ENCODE data around the gene CCT6B. TPM values are rescaled to one million over a fixed set of nuclear protein-coding genes. Genes with fewer than 3 reads are reported as not detected.
"Not testable (repeated sequence)": the region's sequence is repeated elsewhere in the genome, so short reads cannot be mapped to it uniquely, and the experiment has no call there.

The CCT6B gene
- polyA plus RNA-seq, 2 of the 4 experiments (the other 2 are of a cell fraction): 0.77 to 3.1 TPM

DNA sequence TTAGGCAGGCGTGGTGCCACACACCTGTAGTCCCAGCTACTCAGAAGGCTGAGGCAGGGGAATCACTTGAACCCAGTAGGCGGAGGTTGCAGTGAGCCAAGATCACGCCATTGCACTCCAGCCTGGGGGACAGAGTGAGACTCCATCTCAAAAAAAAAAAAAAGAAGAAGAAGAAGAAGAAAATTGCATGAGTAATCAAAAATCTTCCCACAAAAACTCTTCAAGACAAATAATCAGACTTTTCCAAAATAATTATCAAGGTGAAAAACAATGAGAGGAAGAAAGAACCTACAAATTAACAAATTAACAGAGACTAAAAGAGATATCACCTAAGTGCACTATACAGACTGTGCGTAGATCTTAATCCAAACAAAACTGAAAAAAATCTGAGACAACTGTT, 10.5 kb downstream of the CCT6B start:
- POLR2A ChIA-PET; H3K27ac ChIP-seq; H3K9me3 ChIP-seq; ATAC-seq; H3K4me1 ChIP-seq; H3K4me2 ChIP-seq; DNase-seq (ENCODE audit: low read depth in 1 of 2, low spot score in 1 of 2); H3K4me3 ChIP-seq; CTCF ChIA-PET: not testable (repeated sequence)
- TF ChIP-seq MAFK (IDR thresholded peaks at IDR 0.05; ENCODE audit: partially characterized antibody): peak; percentile 52
- 69% methylated on average over 4 of the region's 4 CpGs for WGBS (ENCODE audit: missing lambda C conversion rate)
- FAIRE-seq: peak; percentile 46

DNA sequence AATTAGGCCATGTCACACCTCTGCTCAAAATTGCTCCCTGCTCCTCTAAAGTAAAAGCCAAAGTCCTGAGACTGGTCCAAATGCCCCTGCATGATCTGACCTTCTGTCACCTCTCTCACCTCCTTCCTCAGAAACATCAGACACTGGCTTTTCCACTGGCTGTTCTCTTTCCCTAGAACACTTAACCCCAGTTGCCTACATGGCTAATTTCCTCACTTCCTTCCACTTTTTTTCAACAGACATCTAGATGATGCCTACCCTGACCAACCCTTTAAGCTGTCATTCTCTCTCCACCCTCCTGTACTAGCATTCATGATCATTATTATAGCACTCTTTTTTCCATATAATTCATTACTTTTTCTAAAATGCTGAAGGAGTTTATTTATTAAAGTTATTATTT, 31.0 kb downstream of the CCT6B start:
- ChIA-PET POLR2A (no interaction called here), CTCF (no interaction called here)
- H3K4me2 ChIP-seq: no peak overlapping the region
- no peak for ATAC-seq
- H3K9me3 ChIP-seq: no peaks in the 10 kb centered on the region
- TF ChIP-seq, protein P1, sequence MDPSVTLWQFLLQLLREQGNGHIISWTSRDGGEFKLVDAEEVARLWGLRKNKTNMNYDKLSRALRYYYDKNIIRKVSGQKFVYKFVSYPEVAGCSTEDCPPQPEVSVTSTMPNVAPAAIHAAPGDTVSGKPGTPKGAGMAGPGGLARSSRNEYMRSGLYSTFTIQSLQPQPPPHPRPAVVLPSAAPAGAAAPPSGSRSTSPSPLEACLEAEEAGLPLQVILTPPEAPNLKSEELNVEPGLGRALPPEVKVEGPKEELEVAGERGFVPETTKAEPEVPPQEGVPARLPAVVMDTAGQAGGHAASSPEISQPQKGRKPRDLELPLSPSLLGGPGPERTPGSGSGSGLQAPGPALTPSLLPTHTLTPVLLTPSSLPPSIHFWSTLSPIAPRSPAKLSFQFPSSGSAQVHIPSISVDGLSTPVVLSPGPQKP (IDR thresholded peaks at IDR 0.05; ENCODE audit: low read depth, low read length): no peak
- TF ChIP-seq MAZ (IDR thresholded peaks at IDR 0.05; ENCODE audit: borderline replicate concordance, low read depth, low read length) (no peak), HDAC2 (IDR thresholded peaks at IDR 0.05) (no peak)
- no peak for DNase-seq (ENCODE audit: low read depth in 1 of 2, low spot score in 1 of 2)
- no peak overlapping the region for H3K27ac ChIP-seq
- no peaks in the 10 kb centered on the region for H3K4me1 ChIP-seq
- no peak for FAIRE-seq
- no peak overlapping the region for H3K4me3 ChIP-seq

DNA sequence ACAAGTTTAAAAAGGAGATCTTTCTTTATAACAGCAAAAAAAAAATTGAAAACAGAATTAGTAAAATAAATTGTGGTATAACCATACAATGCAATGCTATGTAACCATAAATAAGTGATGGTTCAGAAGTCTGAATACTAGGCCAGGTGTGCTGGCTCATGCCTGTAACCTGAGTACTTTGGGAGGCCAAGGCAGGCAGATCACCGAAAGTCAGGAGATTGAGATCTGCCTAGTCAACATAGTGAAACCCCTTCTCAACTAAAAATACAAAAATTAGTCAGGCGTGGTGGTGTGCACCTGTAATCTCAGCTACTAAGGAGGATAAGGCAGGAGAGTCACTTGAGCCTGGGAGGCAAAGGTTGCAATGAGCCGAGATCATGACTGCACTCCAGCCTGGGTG, 34.6 kb downstream of the CCT6B start:
- H3K27ac ChIP-seq: no peak overlapping the region
- FAIRE-seq: no peak
- no peaks in the 10 kb centered on the region for H3K4me1 ChIP-seq
- WGBS (ENCODE audit: missing lambda C conversion rate): 54% methylated on average over 3 of the region's 3 CpGs
- DNase-seq (ENCODE audit: low read depth in 1 of 2, low spot score in 1 of 2): no peak
- H3K4me2 ChIP-seq: no peak overlapping the region
- TF ChIP-seq NR3C1 (IDR thresholded peaks at IDR 0.05): no peak
- no peak for TF ChIP-seq ZSCAN20 (CRISPR knock-in tag; IDR thresholded peaks at IDR 0.05)
- TF ChIP-seq CBX2 (IDR thresholded peaks at IDR 0.05; ENCODE audit: borderline replicate concordance, low read depth): no peak
- no peak for TF ChIP-seq RNF2 (IDR thresholded peaks at IDR 0.05; ENCODE audit: borderline replicate concordance, low read depth)
- no peak for TF ChIP-seq HEYL (CRISPR knock-in tag; IDR thresholded peaks at IDR 0.05)
- no peak for TF ChIP-seq SMC3 (IDR thresholded peaks at IDR 0.05)
- TF ChIP-seq, protein P2, sequence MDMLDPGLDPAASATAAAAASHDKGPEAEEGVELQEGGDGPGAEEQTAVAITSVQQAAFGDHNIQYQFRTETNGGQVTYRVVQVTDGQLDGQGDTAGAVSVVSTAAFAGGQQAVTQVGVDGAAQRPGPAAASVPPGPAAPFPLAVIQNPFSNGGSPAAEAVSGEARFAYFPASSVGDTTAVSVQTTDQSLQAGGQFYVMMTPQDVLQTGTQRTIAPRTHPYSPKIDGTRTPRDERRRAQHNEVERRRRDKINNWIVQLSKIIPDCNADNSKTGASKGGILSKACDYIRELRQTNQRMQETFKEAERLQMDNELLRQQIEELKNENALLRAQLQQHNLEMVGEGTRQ (IDR thresholded peaks at IDR 0.05): no peak
- no peak for TF ChIP-seq NFE2L2 (conservative IDR thresholded peaks at IDR 0.05; ENCODE audit: low read length)
- TF ChIP-seq MAZ (IDR thresholded peaks at IDR 0.05; ENCODE audit: borderline replicate concordance, low read depth, low read length): no peak
- no peak for TF ChIP-seq GATA3 (IDR thresholded peaks at IDR 0.05; ENCODE audit: borderline replicate concordance)
- no peak for TF ChIP-seq CHD4 (IDR thresholded peaks at IDR 0.05; ENCODE audit: borderline replicate concordance)
- TF ChIP-seq HOXA7 (CRISPR knock-in tag; IDR thresholded peaks at IDR 0.05): no peak
- TF ChIP-seq FOSL2 (IDR thresholded peaks at IDR 0.05): no peak
- no peak for TF ChIP-seq FOSL2 (CRISPR knock-in tag; IDR thresholded peaks at IDR 0.05)
- no peak for TF ChIP-seq TFCP2L1 (CRISPR knock-in tag; IDR thresholded peaks at IDR 0.05)
- POLR2A ChIA-PET: no interaction called here
- CTCF ChIA-PET: no interaction called here
- H3K4me3 ChIP-seq: no peak overlapping the region
- H3K9me3 ChIP-seq: no peaks in the 10 kb centered on the region
- no peak for ATAC-seq

DNA sequence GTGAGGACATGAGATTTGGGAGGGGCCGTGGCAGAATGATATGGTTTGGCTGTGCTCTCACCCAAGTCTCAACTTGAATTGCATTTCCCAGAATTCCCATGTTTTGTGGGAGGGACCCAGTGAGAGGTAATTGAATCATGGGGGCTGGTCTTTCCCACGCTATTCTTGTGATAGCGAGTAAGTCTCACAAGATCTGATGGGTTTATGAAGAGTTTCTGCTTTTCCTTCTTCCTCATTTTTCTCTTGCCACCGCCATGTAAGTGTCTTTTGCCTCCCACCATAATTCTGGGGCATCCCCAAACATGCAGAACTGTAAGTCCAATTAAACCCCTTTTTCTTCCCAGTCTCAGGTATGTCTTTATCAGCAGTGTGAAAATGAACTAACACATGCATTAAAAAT, 40.6 kb downstream of the CCT6B start:
- ChIA-PET CTCF (no interaction called here), POLR2A (no interaction called here)
- Histone ChIP-seq H3K4me1 (no peaks in the 10 kb centered on the region), H3K4me3 (no peak overlapping the region), H3K27ac (no peak overlapping the region), H3K4me2 (no peak overlapping the region), H3K9me3 (no peaks in the 10 kb centered on the region)
- FAIRE-seq: no peak
- WGBS (ENCODE audit: missing lambda C conversion rate): 25% methylated on average over 4 of the region's 4 CpGs
- no peak for TF ChIP-seq POLR2AphosphoS2 (conservative IDR thresholded peaks at IDR 0.05; ENCODE audit: low read length)
- TF ChIP-seq HOXB5 (CRISPR knock-in tag; IDR thresholded peaks at IDR 0.05): no peak
- TF ChIP-seq, protein P1 (IDR thresholded peaks at IDR 0.05; ENCODE audit: low read depth, low read length): no peak
- no peak for TF ChIP-seq BHLHE40 (IDR thresholded peaks at IDR 0.05; ENCODE audit: low read depth, low read length)
- TF ChIP-seq ZNF302 (CRISPR knock-in tag; IDR thresholded peaks at IDR 0.05): no peak
- no peak for TF ChIP-seq FOSB (CRISPR knock-in tag; IDR thresholded peaks at IDR 0.05)
- no peak for TF ChIP-seq HDAC2 (IDR thresholded peaks at IDR 0.05)
- TF ChIP-seq MYC (IDR thresholded peaks at IDR 0.05; ENCODE audit: borderline replicate concordance, low read length): no peak
- no peak for TF ChIP-seq HEYL (CRISPR knock-in tag; IDR thresholded peaks at IDR 0.05)
- no peak for TF ChIP-seq NFE2L2 (conservative IDR thresholded peaks at IDR 0.05; ENCODE audit: low read length)
- no peak for TF ChIP-seq EP300 (IDR thresholded peaks at IDR 0.05)
- TF ChIP-seq CBX2 (IDR thresholded peaks at IDR 0.05; ENCODE audit: borderline replicate concordance, low read depth): no peak
- TF ChIP-seq, protein P3, sequence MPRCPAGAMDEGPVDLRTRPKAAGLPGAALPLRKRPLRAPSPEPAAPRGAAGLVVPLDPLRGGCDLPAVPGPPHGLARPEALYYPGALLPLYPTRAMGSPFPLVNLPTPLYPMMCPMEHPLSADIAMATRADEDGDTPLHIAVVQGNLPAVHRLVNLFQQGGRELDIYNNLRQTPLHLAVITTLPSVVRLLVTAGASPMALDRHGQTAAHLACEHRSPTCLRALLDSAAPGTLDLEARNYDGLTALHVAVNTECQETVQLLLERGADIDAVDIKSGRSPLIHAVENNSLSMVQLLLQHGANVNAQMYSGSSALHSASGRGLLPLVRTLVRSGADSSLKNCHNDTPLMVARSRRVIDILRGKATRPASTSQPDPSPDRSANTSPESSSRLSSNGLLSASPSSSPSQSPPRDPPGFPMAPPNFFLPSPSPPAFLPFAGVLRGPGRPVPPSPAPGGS (IDR thresholded peaks at IDR 0.05): no peak
- TF ChIP-seq CHD2 (IDR thresholded peaks at IDR 0.05; ENCODE audit: low read length, partially characterized antibody): no peak
- no peak for ATAC-seq
- DNase-seq (ENCODE audit: low read depth in 1 of 2, low spot score in 1 of 2): no peak

Data from A549 (cell line).